SU-DHL-6 (cell line): ENCODE results near the gene SMIM41.

Experiments used
- EZH2phosphoT487 ChIP-seq: fragments of 200-600 bp; sonication (generic), shearing (Covaris generic); conservative IDR thresholded peaks from 2 replicates; pipeline ENCODE4 v1.6.1; 2018; ENCODE audit warnings: mild to moderate bottlenecking, antibody characterized with exemption, low read length, moderate library complexity, mixed read lengths
- TF ChIP-seq, protein P1 (sequence below): fragments of 200-600 bp; sonication (generic); IDR thresholded peaks from one replicate; pipeline ENCODE4 v1.5.1; 2017; ENCODE audit warnings: antibody characterized with exemption, mild to moderate bottlenecking, low read length, moderate library complexity; ENCODE audit not compliant: insufficient read depth, poor library complexity, severe bottlenecking

DNA sequence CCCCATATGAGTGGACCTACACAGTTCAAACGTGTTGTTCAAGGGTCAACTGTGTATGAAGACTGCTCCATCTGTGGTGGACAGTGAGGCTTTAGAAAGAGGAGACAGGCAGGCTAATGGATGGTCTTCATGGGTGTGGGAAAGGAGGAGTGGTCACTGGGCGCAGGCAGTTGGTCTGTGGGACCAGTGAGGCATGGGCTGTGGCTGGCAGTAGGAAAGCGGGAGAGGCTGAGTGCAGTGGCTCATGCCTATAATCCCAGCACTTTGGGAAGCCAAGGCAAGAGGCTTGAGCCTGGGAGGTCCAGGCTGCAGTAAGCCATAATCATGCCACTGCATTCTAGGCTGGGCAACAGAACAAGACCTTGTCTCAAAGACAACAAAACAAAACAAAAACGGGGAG lies 30.2 kb upstream of the SMIM41 start:
- TF ChIP-seq, protein P1, sequence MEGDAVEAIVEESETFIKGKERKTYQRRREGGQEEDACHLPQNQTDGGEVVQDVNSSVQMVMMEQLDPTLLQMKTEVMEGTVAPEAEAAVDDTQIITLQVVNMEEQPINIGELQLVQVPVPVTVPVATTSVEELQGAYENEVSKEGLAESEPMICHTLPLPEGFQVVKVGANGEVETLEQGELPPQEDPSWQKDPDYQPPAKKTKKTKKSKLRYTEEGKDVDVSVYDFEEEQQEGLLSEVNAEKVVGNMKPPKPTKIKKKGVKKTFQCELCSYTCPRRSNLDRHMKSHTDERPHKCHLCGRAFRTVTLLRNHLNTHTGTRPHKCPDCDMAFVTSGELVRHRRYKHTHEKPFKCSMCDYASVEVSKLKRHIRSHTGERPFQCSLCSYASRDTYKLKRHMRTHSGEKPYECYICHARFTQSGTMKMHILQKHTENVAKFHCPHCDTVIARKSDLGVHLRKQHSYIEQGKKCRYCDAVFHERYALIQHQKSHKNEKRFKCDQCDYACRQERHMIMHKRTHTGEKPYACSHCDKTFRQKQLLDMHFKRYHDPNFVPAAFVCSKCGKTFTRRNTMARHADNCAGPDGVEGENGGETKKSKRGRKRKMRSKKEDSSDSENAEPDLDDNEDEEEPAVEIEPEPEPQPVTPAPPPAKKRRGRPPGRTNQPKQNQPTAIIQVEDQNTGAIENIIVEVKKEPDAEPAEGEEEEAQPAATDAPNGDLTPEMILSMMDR: no peak
- TF ChIP-seq EZH2phosphoT487: no peak
